ENCODE measurements around the gene SLC16A2.
"Not testable (repeated sequence)": the region's sequence is repeated elsewhere in the genome, so short reads cannot be mapped to it uniquely, and the experiment has no call there.

Gene SLC16A2

GRCh38 chrX:74454233-74454632 lies 32.9 kb downstream of the SLC16A2 start:
- not testable (repeated sequence) for H3K27ac Mint-ChIP-seq; H3K4me3 Mint-ChIP-seq; H3K9me3 Mint-ChIP-seq; H3K27me3 Mint-ChIP-seq; H3K36me3 Mint-ChIP-seq (ENCODE audit: low read depth)
- H3K4me1 Mint-ChIP-seq (ENCODE audit: low read depth): peaks cover 39% of the 10 kb centered on the region

GRCh38 chrX:74458736-74459135 lies 37.4 kb downstream of the SLC16A2 start:
- Mint-ChIP-seq H3K4me1 (ENCODE audit: low read depth) (peaks cover 3% of the 10 kb centered on the region), H3K9me3 (no peaks in the 10 kb centered on the region), H3K36me3 (ENCODE audit: low read depth) (no peaks in the 10 kb centered on the region), H3K27ac (no peak overlapping the region), H3K4me3 (no peak overlapping the region), H3K27me3 (no peaks in the 10 kb centered on the region)

GRCh38 chrX:74461384-74461783 lies 40.1 kb downstream of the SLC16A2 start:
- Mint-ChIP-seq H3K27ac (no peak overlapping the region), H3K36me3 (ENCODE audit: low read depth) (no peaks in the 10 kb centered on the region), H3K9me3 (no peaks in the 10 kb centered on the region), H3K4me3 (no peak overlapping the region), H3K4me1 (ENCODE audit: low read depth) (peaks cover 3% of the 10 kb centered on the region), H3K27me3 (no peaks in the 10 kb centered on the region)

GRCh38 chrX:74464722-74465121 lies 43.4 kb downstream of the SLC16A2 start:
- Mint-ChIP-seq H3K9me3 (no peaks in the 10 kb centered on the region), H3K4me3 (no peak overlapping the region), H3K27ac (peak overlapping the region; percentile 36), H3K4me1 (ENCODE audit: low read depth) (no peaks in the 10 kb centered on the region), H3K36me3 (ENCODE audit: low read depth) (no peaks in the 10 kb centered on the region), H3K27me3 (no peaks in the 10 kb centered on the region)

GRCh38 chrX:74465424-74465823 lies 44.1 kb downstream of the SLC16A2 start:
- no peak overlapping the region for H3K4me3 Mint-ChIP-seq
- no peak overlapping the region for H3K27ac Mint-ChIP-seq
- no peaks in the 10 kb centered on the region for H3K4me1 Mint-ChIP-seq (ENCODE audit: low read depth)
- H3K27me3 Mint-ChIP-seq: no peaks in the 10 kb centered on the region
- H3K9me3 Mint-ChIP-seq: no peaks in the 10 kb centered on the region
- H3K36me3 Mint-ChIP-seq (ENCODE audit: low read depth): no peaks in the 10 kb centered on the region

- Mint-ChIP-seq H3K4me1 (ENCODE audit: low read depth) (no peaks in the 10 kb centered on the region), H3K27me3 (peaks cover 2% of the 10 kb centered on the region), H3K36me3 (ENCODE audit: low read depth) (no peaks in the 10 kb centered on the region), H3K27ac (no peak overlapping the region), H3K9me3 (no peaks in the 10 kb centered on the region), H3K4me3 (no peak overlapping the region)
Observed at GRCh38 chrX:74467656-74468055, 46.4 kb downstream of the SLC16A2 start.

- peak overlapping the region; percentile 92 for H3K27ac Mint-ChIP-seq
- H3K36me3 Mint-ChIP-seq (ENCODE audit: low read depth); H3K27me3 Mint-ChIP-seq; H3K9me3 Mint-ChIP-seq: not testable (repeated sequence)
- peak overlapping the region; percentile 61 for H3K4me3 Mint-ChIP-seq
- peaks cover 12% of the 10 kb centered on the region for H3K4me1 Mint-ChIP-seq (ENCODE audit: low read depth)
Observed at GRCh38 chrX:74473116-74473515, 51.8 kb downstream of the SLC16A2 start.

GRCh38 chrX:74490247-74490646 lies 69.0 kb downstream of the SLC16A2 start:
- Mint-ChIP-seq H3K27ac (no peak overlapping the region), H3K36me3 (ENCODE audit: low read depth) (no peaks in the 10 kb centered on the region), H3K27me3 (no peaks in the 10 kb centered on the region), H3K9me3 (no peaks in the 10 kb centered on the region), H3K4me1 (ENCODE audit: low read depth) (no peaks in the 10 kb centered on the region), H3K4me3 (no peak overlapping the region)

GRCh38 chrX:74492720-74493201 lies 71.5 kb downstream of the SLC16A2 start:
- H3K27ac Mint-ChIP-seq: no peak overlapping the region
- no peak overlapping the region for H3K4me3 Mint-ChIP-seq
- no peaks in the 10 kb centered on the region for H3K4me1 Mint-ChIP-seq (ENCODE audit: low read depth)
- no peaks in the 10 kb centered on the region for H3K27me3 Mint-ChIP-seq
- no peaks in the 10 kb centered on the region for H3K9me3 Mint-ChIP-seq
- no peaks in the 10 kb centered on the region for H3K36me3 Mint-ChIP-seq (ENCODE audit: low read depth)

- H3K27ac Mint-ChIP-seq: no peak overlapping the region
- H3K9me3 Mint-ChIP-seq: no peaks in the 10 kb centered on the region
- H3K36me3 Mint-ChIP-seq (ENCODE audit: low read depth): no peaks in the 10 kb centered on the region
- no peak overlapping the region for H3K4me3 Mint-ChIP-seq
- no peaks in the 10 kb centered on the region for H3K4me1 Mint-ChIP-seq (ENCODE audit: low read depth)
- H3K27me3 Mint-ChIP-seq: no peaks in the 10 kb centered on the region
Observed at GRCh38 chrX:74493806-74494205, 72.5 kb downstream of the SLC16A2 start.

- Mint-ChIP-seq H3K4me1 (ENCODE audit: low read depth) (no peaks in the 10 kb centered on the region), H3K27me3 (no peaks in the 10 kb centered on the region), H3K27ac (no peak overlapping the region), H3K4me3 (no peak overlapping the region), H3K36me3 (ENCODE audit: low read depth) (no peaks in the 10 kb centered on the region), H3K9me3 (no peaks in the 10 kb centered on the region)
Observed at GRCh38 chrX:74498924-74499323, 77.6 kb downstream of the SLC16A2 start.

- H3K4me1 Mint-ChIP-seq (ENCODE audit: low read depth): no peaks in the 10 kb centered on the region
- no peak overlapping the region for H3K27ac Mint-ChIP-seq
- H3K27me3 Mint-ChIP-seq: no peaks in the 10 kb centered on the region
- H3K36me3 Mint-ChIP-seq (ENCODE audit: low read depth): no peaks in the 10 kb centered on the region
- H3K4me3 Mint-ChIP-seq: no peak overlapping the region
- no peaks in the 10 kb centered on the region for H3K9me3 Mint-ChIP-seq
Observed at GRCh38 chrX:74500067-74500466, 78.8 kb downstream of the SLC16A2 start.

- Mint-ChIP-seq H3K27ac (no peak overlapping the region), H3K27me3 (no peaks in the 10 kb centered on the region), H3K4me3 (no peak overlapping the region), H3K4me1 (ENCODE audit: low read depth) (no peaks in the 10 kb centered on the region), H3K9me3 (no peaks in the 10 kb centered on the region), H3K36me3 (ENCODE audit: low read depth) (no peaks in the 10 kb centered on the region)
Observed at GRCh38 chrX:74500555-74500954, 79.3 kb downstream of the SLC16A2 start.

GRCh38 chrX:74505437-74505836 lies 84.1 kb downstream of the SLC16A2 start:
- no peaks in the 10 kb centered on the region for H3K36me3 Mint-ChIP-seq (ENCODE audit: low read depth)
- H3K9me3 Mint-ChIP-seq: no peaks in the 10 kb centered on the region
- H3K4me3 Mint-ChIP-seq: no peak overlapping the region
- no peaks in the 10 kb centered on the region for H3K27me3 Mint-ChIP-seq
- H3K4me1 Mint-ChIP-seq (ENCODE audit: low read depth): no peaks in the 10 kb centered on the region
- no peak overlapping the region for H3K27ac Mint-ChIP-seq

- Mint-ChIP-seq H3K4me3 (no peak overlapping the region), H3K27me3 (no peaks in the 10 kb centered on the region), H3K4me1 (ENCODE audit: low read depth) (no peaks in the 10 kb centered on the region), H3K36me3 (ENCODE audit: low read depth) (no peaks in the 10 kb centered on the region), H3K27ac (peak overlapping the region; percentile 31), H3K9me3 (no peaks in the 10 kb centered on the region)
Observed at GRCh38 chrX:74506317-74507115, 85.2 kb downstream of the SLC16A2 start.

- Mint-ChIP-seq H3K27me3 (no peaks in the 10 kb centered on the region), H3K4me1 (ENCODE audit: low read depth) (no peaks in the 10 kb centered on the region), H3K27ac (no peak overlapping the region), H3K9me3 (no peaks in the 10 kb centered on the region), H3K4me3 (no peak overlapping the region), H3K36me3 (ENCODE audit: low read depth) (no peaks in the 10 kb centered on the region)
Observed at GRCh38 chrX:74507191-74507590, 85.9 kb downstream of the SLC16A2 start.

All from stimulated activated naive CD8-positive, alpha-beta T cell treated with anti-CD3 and anti-CD28 coated beads, Interleukin-15, Interleukin-2, amounts not matched to agents 100 ng/mL and 50 ng/mL, for 24 hours (primary cell).